ENCODE data around the gene ALDH1A3. TPM values are rescaled to one million over a fixed set of nuclear protein-coding genes. Genes with fewer than 3 reads are reported as not detected.

Gene ALDH1A3
- total and polyA plus RNA-seq, 2 of the 4 experiments (the other 2 are of a cell fraction), result 3.1 to 5.0 TPM

DNA sequence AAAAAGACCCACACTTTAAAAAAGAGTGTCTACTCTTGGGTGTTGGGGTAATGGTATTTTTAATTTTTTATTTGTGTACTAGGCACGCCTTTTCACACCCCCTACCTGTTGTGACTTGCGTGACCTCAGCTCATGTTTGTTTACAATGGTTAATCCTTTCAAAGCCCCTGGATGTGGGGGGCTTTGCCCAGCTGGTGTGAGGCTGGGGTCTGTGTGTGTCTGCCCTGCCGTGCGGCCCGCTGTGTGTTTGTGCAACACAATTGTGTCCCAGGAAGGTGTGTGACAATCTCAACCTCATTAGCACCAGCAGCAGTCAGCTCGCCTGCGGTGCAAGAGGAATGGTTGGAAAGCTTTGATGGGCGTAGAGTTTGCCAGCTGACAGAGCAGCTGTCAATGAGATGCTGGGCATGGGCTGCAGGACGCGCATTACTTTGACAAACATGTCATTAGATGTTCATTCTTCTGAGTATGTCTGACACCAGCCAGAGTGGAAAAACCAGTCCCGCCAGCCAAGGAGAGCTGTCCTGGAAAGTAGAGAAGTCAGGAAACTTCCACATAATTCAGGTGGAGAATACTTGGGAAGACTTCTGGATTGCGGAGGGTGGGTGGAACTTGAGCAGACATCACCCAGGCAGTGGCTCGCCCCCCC is 49.1 kb downstream of the ALDH1A3 start:
- TF ChIP-seq RFX5 (IDR thresholded peaks at IDR 0.05; ENCODE audit: low read depth, low read length) (no peak), BHLHE40 (IDR thresholded peaks at IDR 0.05; ENCODE audit: low read depth, low read length) (no peak), MAZ (IDR thresholded peaks at IDR 0.05; ENCODE audit: borderline replicate concordance, low read depth, low read length) (no peak), SMC3 (IDR thresholded peaks at IDR 0.05; ENCODE audit: low read depth, low read length) (no peak), RCOR1 (IDR thresholded peaks at IDR 0.05; ENCODE audit: insufficient replicate concordance, low read length) (no peak), MAFK (IDR thresholded peaks at IDR 0.05; ENCODE audit: low read depth, low read length) (no peak), POLR2A (IDR thresholded peaks at IDR 0.05; ENCODE audit: low read depth, low read length) (no peak), CEBPB (IDR thresholded peaks at IDR 0.05; ENCODE audit: low read depth, low read length) (no peak), NFE2L2 (IDR thresholded peaks at IDR 0.05; ENCODE audit: low read depth, low read length) (no peak)
- TF ChIP-seq, protein P1, sequence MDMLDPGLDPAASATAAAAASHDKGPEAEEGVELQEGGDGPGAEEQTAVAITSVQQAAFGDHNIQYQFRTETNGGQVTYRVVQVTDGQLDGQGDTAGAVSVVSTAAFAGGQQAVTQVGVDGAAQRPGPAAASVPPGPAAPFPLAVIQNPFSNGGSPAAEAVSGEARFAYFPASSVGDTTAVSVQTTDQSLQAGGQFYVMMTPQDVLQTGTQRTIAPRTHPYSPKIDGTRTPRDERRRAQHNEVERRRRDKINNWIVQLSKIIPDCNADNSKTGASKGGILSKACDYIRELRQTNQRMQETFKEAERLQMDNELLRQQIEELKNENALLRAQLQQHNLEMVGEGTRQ (IDR thresholded peaks at IDR 0.05; ENCODE audit: low read depth, low read length), result no peak
- TF ChIP-seq, protein P2, sequence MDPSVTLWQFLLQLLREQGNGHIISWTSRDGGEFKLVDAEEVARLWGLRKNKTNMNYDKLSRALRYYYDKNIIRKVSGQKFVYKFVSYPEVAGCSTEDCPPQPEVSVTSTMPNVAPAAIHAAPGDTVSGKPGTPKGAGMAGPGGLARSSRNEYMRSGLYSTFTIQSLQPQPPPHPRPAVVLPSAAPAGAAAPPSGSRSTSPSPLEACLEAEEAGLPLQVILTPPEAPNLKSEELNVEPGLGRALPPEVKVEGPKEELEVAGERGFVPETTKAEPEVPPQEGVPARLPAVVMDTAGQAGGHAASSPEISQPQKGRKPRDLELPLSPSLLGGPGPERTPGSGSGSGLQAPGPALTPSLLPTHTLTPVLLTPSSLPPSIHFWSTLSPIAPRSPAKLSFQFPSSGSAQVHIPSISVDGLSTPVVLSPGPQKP (IDR thresholded peaks at IDR 0.05; ENCODE audit: borderline replicate concordance, low read depth, low read length), result no peak
- Histone ChIP-seq H3K27me3 (ENCODE audit: control insufficient read depth, insufficient read depth, low read length) (no peaks in the 10 kb centered on the region), H4K8ac (ENCODE audit: low read depth in 2 of 2, low read length in 2 of 2) (no peak overlapping the region), H2AK9ac (replicated peaks; ENCODE audit: low read depth, low read length, poor library complexity) (no peak overlapping the region), H3K9ac (ENCODE audit: low read depth, low read length) (no peak overlapping the region), H3K23ac (ENCODE audit: low read depth, low read length) (no peak overlapping the region), H3K4ac (ENCODE audit: low read depth, low read length) (no peak overlapping the region), H4K5ac (ENCODE audit: low read depth, low read length) (no peak overlapping the region), H3K9me1 (ENCODE audit: insufficient read depth, low read length) (no peaks in the 10 kb centered on the region; the same call in 1 of the 2 replicates), H3K4me2 (ENCODE audit: low read depth, low read length) (no peak overlapping the region), H4K20me1 (ENCODE audit: insufficient read depth, low read length) (no peaks in the 10 kb centered on the region), H3K56ac (ENCODE audit: extremely low read depth, insufficient read depth, low read length) (no peak overlapping the region), H2BK120ac (ENCODE audit: low read depth, low read length) (no peak overlapping the region), H3K14ac (replicated peaks; ENCODE audit: low read depth, low read length) (no peak overlapping the region), H2BK15ac (ENCODE audit: low read depth, low read length) (no peak overlapping the region), H3K36me3 (ENCODE audit: control insufficient read depth, insufficient read depth, low read length) (peaks cover 10% of the 10 kb centered on the region), H4K91ac (ENCODE audit: insufficient read depth, low read depth, low read length) (no peak overlapping the region), H2AK5ac (ENCODE audit: low read depth, low read length) (no peak overlapping the region), H3K18ac (ENCODE audit: low read depth, low read length) (no peak overlapping the region), H2AFZ (replicated peaks; ENCODE audit: low read length, poor library complexity) (no peak overlapping the region), H3K4me3 (ENCODE audit: insufficient read depth, low read depth, low read length) (no peak overlapping the region), H3K9me3 (ENCODE audit: control insufficient read depth, insufficient read depth, low read length) (no peaks in the 10 kb centered on the region), H3K4me1 (ENCODE audit: control insufficient read depth, insufficient read depth, low read length) (peaks cover 2% of the 10 kb centered on the region; the same call in 1 of the 2 replicates), H3K27ac (ENCODE audit: insufficient read depth, low read length) (no peak overlapping the region), H3K79me1 (ENCODE audit: low read depth in 1 of 2, low read length in 2 of 2) (no peaks in the 10 kb centered on the region; a peak in 1 of 4 replicates), H2BK20ac (ENCODE audit: low read depth, low read length) (no peak overlapping the region), H2BK5ac (ENCODE audit: low read depth, low read length, poor library complexity, severe bottlenecking) (no peak overlapping the region)
- BruUV-seq (replicated peaks), result no TSS peak
- ChIA-PET CTCF (no interaction called here), POLR2A (ENCODE audit: unreplicated experiment) (interaction anchor here (0.5 kb wide), 1 partner anchor 81 kb away, joined by 7 read pairs; no protein-coding TSS in a partner anchor)
- intact Hi-C loops (cut with micrococcal nuclease) (no loop called here), in situ Hi-C loops (cut with MboI; ENCODE audit: low sequenced_read_pairs) (no loop called here), dilution Hi-C loops (cut with HindIII; ENCODE audit: low sequenced_read_pairs, unreplicated experiment) (no loop called here)
- WGBS, 2 experiments (ENCODE audit: extremely low coverage in 2 of 2, insufficient read length in 1 of 2), result 80% methylated on average over 1 of the region's 13 CpGs; no CpG with 5 or more reads in 1 of the 2 experiments
- DNase-seq (no peak), ATAC-seq (ENCODE audit: low read depth) (no peak)

Data from IMR-90 (cell line).